ENCODE results near the gene GEMIN4.

- no peak for TF ChIP-seq CTCF (conservative IDR thresholded peaks at IDR 0.05)
- no peak for TF ChIP-seq EZH2 (IDR thresholded peaks at IDR 0.05; ENCODE audit: low read depth)
Observed at GRCh38 chr17:773016-773415, 21.0 kb upstream of the GEMIN4 start.
